Measurements from ENCODE around the gene MPG.

The MPG gene

GRCh38 chr16:125011-125410 lies 47.0 kb downstream of the MPG start:
- no peak for DNase-seq (ENCODE audit: extremely low read depth, low read depth)
- no peak for TF ChIP-seq CTCF (IDR thresholded peaks at IDR 0.05; ENCODE audit: low read depth, low read length, missing control alignments)
- H3K4me3 ChIP-seq (replicated peaks; ENCODE audit: low read depth, low read length): no peak overlapping the region

GRCh38 chr16:129075-129474 lies 51.0 kb downstream of the MPG start:
- TF ChIP-seq CTCF (IDR thresholded peaks at IDR 0.05; ENCODE audit: low read depth, low read length, missing control alignments): no peak
- H3K4me3 ChIP-seq (replicated peaks; ENCODE audit: low read depth, low read length): no peak overlapping the region
- DNase-seq (ENCODE audit: extremely low read depth, low read depth): no peak

- no peak overlapping the region for H3K4me3 ChIP-seq (replicated peaks; ENCODE audit: low read depth, low read length)
- TF ChIP-seq CTCF (IDR thresholded peaks at IDR 0.05; ENCODE audit: low read depth, low read length, missing control alignments): no peak
- DNase-seq (ENCODE audit: extremely low read depth, low read depth): no peak
Observed at GRCh38 chr16:130533-131173, 52.6 kb downstream of the MPG start.

GRCh38 chr16:132120-132519 lies 54.1 kb downstream of the MPG start:
- no peak for TF ChIP-seq CTCF (IDR thresholded peaks at IDR 0.05; ENCODE audit: low read depth, low read length, missing control alignments)
- DNase-seq (ENCODE audit: extremely low read depth, low read depth): no peak
- no peak overlapping the region for H3K4me3 ChIP-seq (replicated peaks; ENCODE audit: low read depth, low read length)

GRCh38 chr16:133716-134115 lies 55.7 kb downstream of the MPG start:
- TF ChIP-seq CTCF (IDR thresholded peaks at IDR 0.05; ENCODE audit: low read depth, low read length, missing control alignments): no peak
- no peak overlapping the region for H3K4me3 ChIP-seq (replicated peaks; ENCODE audit: low read depth, low read length)
- DNase-seq (ENCODE audit: extremely low read depth, low read depth): no peak

Measured in HFF-Myc (cell line).